Measurements from ENCODE around the gene ZNF823. TPM values are rescaled to one million over a fixed set of nuclear protein-coding genes. Genes with fewer than 3 reads are reported as not detected.

ZNF823 gene
- total and polyA plus RNA-seq, 7 donors: 1.5 to 4.3 (median 2.5) TPM

GRCh38 chr19:11767633-11768133, 28.9 kb upstream of the ZNF823 start:
- ATAC-seq (peak in 2 of 4 donors; percentile 29 to 38), DNase-seq (peak; percentile 21 to 64)
- TF ChIP-seq CTCF (IDR thresholded peaks at IDR 0.05): no peak
- Histone ChIP-seq H3K4me1 (peaks cover 5% of the 10 kb centered on the region), H3K27ac (peak overlapping the region; percentile 95), H3K36me3 (ENCODE audit: insufficient read depth in 1 of 2, low read depth in 1 of 2) (no peaks in the 10 kb centered on the region), H3K4me3 (peak overlapping the region; percentile 86), H3K27me3 (ENCODE audit: insufficient read depth in 3 of 3, low read length in 2 of 3) (no peaks in the 10 kb centered on the region), H3K9me3 (peaks cover 7% of the 10 kb centered on the region)
- WGBS, 3 donors: 2% methylated on average over 20 of the region's 20 CpGs
- intact Hi-C loops (cut with DNase I): loop anchor here in 1 of 2 donors (2.0 kb wide), 1 partner anchor 29 kb away; the partner anchor contains the start of gene ZNF823

- ATAC-seq (peak; percentile 99 to 100 (median 99)), DNase-seq (peak; percentile 97 to 98)
- WGBS, 3 donors: 0 to 1% (median 0%) methylated on average over 55 to 61 of the region's 61 CpGs
- H3K9me3 ChIP-seq: peaks cover 7% of the 10 kb centered on the region
- H3K4me3 ChIP-seq: peak within 1 kb of the TSS; percentile 86
- H3K4me1 ChIP-seq: peaks cover 5% of the 10 kb centered on the region
- intact Hi-C loops (cut with DNase I): loop anchor here in 1 of 2 donors (2.0 kb wide), 1 partner anchor 28 kb away; the partner anchor contains the start of gene ZNF823
- H3K36me3 ChIP-seq (ENCODE audit: insufficient read depth in 1 of 2, low read depth in 1 of 2): no peaks in the 10 kb centered on the region
- H3K27ac ChIP-seq: peak within 1 kb of the TSS; percentile 95
- no peaks in the 10 kb centered on the region for H3K27me3 ChIP-seq (ENCODE audit: insufficient read depth in 3 of 3, low read length in 2 of 3)
- TF ChIP-seq CTCF (IDR thresholded peaks at IDR 0.05): no peak
Measured at GRCh38 chr19:11766597-11767591, 28.1 kb upstream of the ZNF823 start, which contains the start of gene ZNF441. TSS of gene ZNF441 (plus strand) at chr19:11767000. CDS start at chr19:11767194, 194 bp downstream.

GRCh38 chr19:11763611-11764010, 24.9 kb upstream of the ZNF823 start:
- no peak for ATAC-seq
- Histone ChIP-seq H3K9me3 (peaks cover 7% of the 10 kb centered on the region), H3K27me3 (ENCODE audit: insufficient read depth in 3 of 3, low read length in 2 of 3) (peaks cover 0 to 2% (median 0%) of the 10 kb centered on the region in 3 donors), H3K4me3 (no peak overlapping the region), H3K36me3 (ENCODE audit: insufficient read depth in 1 of 2, low read depth in 1 of 2) (no peaks in the 10 kb centered on the region), H3K4me1 (peaks cover 5% of the 10 kb centered on the region), H3K27ac (no peak overlapping the region)
- no peak for TF ChIP-seq CTCF (IDR thresholded peaks at IDR 0.05)
- WGBS, 3 donors: 76 to 100% (median 90%) methylated on average over 1 of the region's 1 CpG
- DNase-seq: no peak
- intact Hi-C loops (cut with DNase I): no loop called here

- Histone ChIP-seq H3K9me3 (peaks cover 7% of the 10 kb centered on the region), H3K36me3 (ENCODE audit: insufficient read depth in 1 of 2, low read depth in 1 of 2) (no peaks in the 10 kb centered on the region), H3K4me3 (no peak overlapping the region), H3K4me1 (peaks cover 5% of the 10 kb centered on the region), H3K27me3 (ENCODE audit: insufficient read depth in 3 of 3, low read length in 2 of 3) (peaks cover 0 to 2% (median 0%) of the 10 kb centered on the region in 3 donors), H3K27ac (no peak overlapping the region)
- intact Hi-C loops (cut with DNase I): no loop called here
- no peak for DNase-seq
- no peak for TF ChIP-seq CTCF (IDR thresholded peaks at IDR 0.05)
- 75 to 79% (median 79%) methylated on average over 3 of the region's 3 CpGs for WGBS, 3 donors
- ATAC-seq: no peak
Measured at GRCh38 chr19:11763117-11763516, 24.4 kb upstream of the ZNF823 start.
